ENCODE data around the gene CDH4. TPM values are rescaled to one million over a fixed set of nuclear protein-coding genes. Genes with fewer than 3 reads are reported as not detected.

Gene CDH4
- total and polyA plus RNA-seq, 2 donors (not counting 1 experiment from before 2014, with no cell fraction given), result not detected

DNA sequence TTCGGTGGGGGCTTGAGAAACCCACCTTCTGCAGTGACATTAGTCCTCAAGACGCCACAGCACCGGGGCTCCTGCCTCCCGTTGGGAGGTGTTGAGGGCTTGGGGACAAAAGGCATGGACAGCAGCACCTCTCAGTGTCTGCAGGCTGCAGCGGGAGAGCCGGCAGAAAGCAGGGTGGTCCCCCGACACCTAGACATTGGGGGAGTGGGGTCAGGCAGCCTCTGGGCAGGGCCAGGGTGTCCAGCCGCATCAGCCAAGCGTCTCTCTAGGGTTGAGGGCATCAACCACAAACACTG, 549.0 kb downstream of the CDH4 start:
- H3K27ac ChIP-seq (ENCODE audit: low read length in 2 of 2), result no peak overlapping the region
- no peaks in the 10 kb centered on the region for H3K27me3 ChIP-seq (replicated peaks in 1 of 4; ENCODE audit: control extremely low read depth in 1 of 4, control insufficient read depth in 3 of 4, insufficient read depth in 4 of 4, low read length in 3 of 4)
- DNase-seq, result no peak
- CTCF ChIA-PET, result no interaction called here
- 91% methylated on average over 7 of the region's 9 CpGs for WGBS (ENCODE audit: insufficient coverage)
- no peak overlapping the region for H2AFZ ChIP-seq (ENCODE audit: insufficient read depth, low read depth, low read length, poor library complexity, severe bottlenecking)
- no peak for ATAC-seq (ENCODE audit: low read depth)
- peaks cover 0 to 18% (median 0%) of the 10 kb centered on the region in 3 donors for H3K9me3 ChIP-seq (ENCODE audit: control extremely low read depth in 1 of 3, control insufficient read depth in 2 of 3, insufficient read depth in 1 of 3, low read length in 2 of 3)
- H3K9ac ChIP-seq (ENCODE audit: low read length), result no peak overlapping the region
- no peak overlapping the region for H3K27ac Mint-ChIP-seq
- no peaks in the 10 kb centered on the region for H3K36me3 ChIP-seq (replicated peaks in 1 of 2; ENCODE audit: control extremely low read depth in 1 of 2, control insufficient read depth in 1 of 2, extremely low read depth in 1 of 2, insufficient read depth in 2 of 2, low read length in 1 of 2)
- no peaks in the 10 kb centered on the region for H3K79me2 ChIP-seq (ENCODE audit: control insufficient read depth, insufficient read depth, low read length)
- intact Hi-C loops (cut with micrococcal nuclease), result no loop called here
- TF ChIP-seq, protein P1, sequence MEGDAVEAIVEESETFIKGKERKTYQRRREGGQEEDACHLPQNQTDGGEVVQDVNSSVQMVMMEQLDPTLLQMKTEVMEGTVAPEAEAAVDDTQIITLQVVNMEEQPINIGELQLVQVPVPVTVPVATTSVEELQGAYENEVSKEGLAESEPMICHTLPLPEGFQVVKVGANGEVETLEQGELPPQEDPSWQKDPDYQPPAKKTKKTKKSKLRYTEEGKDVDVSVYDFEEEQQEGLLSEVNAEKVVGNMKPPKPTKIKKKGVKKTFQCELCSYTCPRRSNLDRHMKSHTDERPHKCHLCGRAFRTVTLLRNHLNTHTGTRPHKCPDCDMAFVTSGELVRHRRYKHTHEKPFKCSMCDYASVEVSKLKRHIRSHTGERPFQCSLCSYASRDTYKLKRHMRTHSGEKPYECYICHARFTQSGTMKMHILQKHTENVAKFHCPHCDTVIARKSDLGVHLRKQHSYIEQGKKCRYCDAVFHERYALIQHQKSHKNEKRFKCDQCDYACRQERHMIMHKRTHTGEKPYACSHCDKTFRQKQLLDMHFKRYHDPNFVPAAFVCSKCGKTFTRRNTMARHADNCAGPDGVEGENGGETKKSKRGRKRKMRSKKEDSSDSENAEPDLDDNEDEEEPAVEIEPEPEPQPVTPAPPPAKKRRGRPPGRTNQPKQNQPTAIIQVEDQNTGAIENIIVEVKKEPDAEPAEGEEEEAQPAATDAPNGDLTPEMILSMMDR (IDR thresholded peaks at IDR 0.05), result no peak
- no peak for TF ChIP-seq EZH2 (IDR thresholded peaks at IDR 0.05; ENCODE audit: borderline replicate concordance, insufficient read depth, low read depth, low read length, poor library complexity, severe bottlenecking)
- POLR2A ChIA-PET, result no interaction called here
- no peaks in the 10 kb centered on the region for H3K9me3 Mint-ChIP-seq (ENCODE audit: insufficient read depth)
- H4K20me1 ChIP-seq (ENCODE audit: control insufficient read depth, insufficient read depth, low read length, poor library complexity, severe bottlenecking), result no peaks in the 10 kb centered on the region
- no peak overlapping the region for H3K4me3 Mint-ChIP-seq
- no peaks in the 10 kb centered on the region for H3K4me1 Mint-ChIP-seq
- no peak overlapping the region for H3K4me3 ChIP-seq (ENCODE audit: control extremely low read depth in 1 of 5, extremely low read depth in 1 of 5, insufficient read depth in 1 of 5, low read depth in 2 of 5, low read length in 4 of 5)
- peaks cover 5% of the 10 kb centered on the region for H3K27me3 Mint-ChIP-seq
- no peak overlapping the region for H3K4me2 ChIP-seq (replicated peaks; ENCODE audit: low read depth, low read length, poor library complexity, severe bottlenecking)
- no peaks in the 10 kb centered on the region for H3K4me1 ChIP-seq (ENCODE audit: control insufficient read depth in 2 of 2, insufficient read depth in 2 of 2, low read length in 2 of 2)

GRCh38 chr20:61801428-61801827, 549.4 kb downstream of the CDH4 start:
- Histone ChIP-seq H3K79me2 (ENCODE audit: control insufficient read depth, insufficient read depth, low read length) (no peaks in the 10 kb centered on the region), H2AFZ (ENCODE audit: insufficient read depth, low read depth, low read length, poor library complexity, severe bottlenecking) (no peak overlapping the region), H3K4me1 (ENCODE audit: control insufficient read depth in 2 of 2, insufficient read depth in 2 of 2, low read length in 2 of 2) (no peaks in the 10 kb centered on the region), H3K36me3 (replicated peaks in 1 of 2; ENCODE audit: control extremely low read depth in 1 of 2, control insufficient read depth in 1 of 2, extremely low read depth in 1 of 2, insufficient read depth in 2 of 2, low read length in 1 of 2) (no peaks in the 10 kb centered on the region), H3K27me3 (replicated peaks in 1 of 4; ENCODE audit: control extremely low read depth in 1 of 4, control insufficient read depth in 3 of 4, insufficient read depth in 4 of 4, low read length in 3 of 4) (no peaks in the 10 kb centered on the region), H3K27ac (ENCODE audit: low read length in 2 of 2) (no peak overlapping the region), H4K20me1 (ENCODE audit: control insufficient read depth, insufficient read depth, low read length, poor library complexity, severe bottlenecking) (no peaks in the 10 kb centered on the region), H3K4me2 (replicated peaks; ENCODE audit: low read depth, low read length, poor library complexity, severe bottlenecking) (no peak overlapping the region), H3K4me3 (ENCODE audit: control extremely low read depth in 1 of 5, extremely low read depth in 1 of 5, insufficient read depth in 1 of 5, low read depth in 2 of 5, low read length in 4 of 5) (no peak overlapping the region), H3K9ac (ENCODE audit: low read length) (no peak overlapping the region), H3K9me3 (ENCODE audit: control extremely low read depth in 1 of 3, control insufficient read depth in 2 of 3, insufficient read depth in 1 of 3, low read length in 2 of 3) (peaks cover 0 to 14% (median 0%) of the 10 kb centered on the region in 3 donors)
- intact Hi-C loops (cut with micrococcal nuclease), result no loop called here
- CTCF ChIA-PET, result no interaction called here
- TF ChIP-seq, protein P1 (IDR thresholded peaks at IDR 0.05), result no peak
- POLR2A ChIA-PET, result no interaction called here
- Mint-ChIP-seq H3K4me3 (no peak overlapping the region), H3K4me1 (no peaks in the 10 kb centered on the region), H3K9me3 (ENCODE audit: insufficient read depth) (no peaks in the 10 kb centered on the region), H3K27me3 (peaks cover 5% of the 10 kb centered on the region), H3K27ac (no peak overlapping the region)
- 83% methylated on average over 3 of the region's 4 CpGs for WGBS (ENCODE audit: insufficient coverage)
- no peak for ATAC-seq (ENCODE audit: low read depth)
- DNase-seq, result no peak

Measured in B cell (primary cell).